SU-DHL-6 (cell line): Measurements from ENCODE around the gene FNIP2.

Experiments used
- EZH2phosphoT487 ChIP-seq: fragments of 200-600 bp; sonication (generic), shearing (Covaris generic); conservative IDR thresholded peaks from 2 replicates; pipeline ENCODE4 v1.6.1; 2018; ENCODE audit warnings: mild to moderate bottlenecking, antibody characterized with exemption, low read length, moderate library complexity, mixed read lengths
- TF ChIP-seq, protein P1 (sequence below): fragments of 200-600 bp; sonication (generic); IDR thresholded peaks from one replicate; pipeline ENCODE4 v1.5.1; 2017; ENCODE audit warnings: antibody characterized with exemption, mild to moderate bottlenecking, low read length, moderate library complexity; ENCODE audit not compliant: insufficient read depth, poor library complexity, severe bottlenecking

- TF ChIP-seq, protein P1, sequence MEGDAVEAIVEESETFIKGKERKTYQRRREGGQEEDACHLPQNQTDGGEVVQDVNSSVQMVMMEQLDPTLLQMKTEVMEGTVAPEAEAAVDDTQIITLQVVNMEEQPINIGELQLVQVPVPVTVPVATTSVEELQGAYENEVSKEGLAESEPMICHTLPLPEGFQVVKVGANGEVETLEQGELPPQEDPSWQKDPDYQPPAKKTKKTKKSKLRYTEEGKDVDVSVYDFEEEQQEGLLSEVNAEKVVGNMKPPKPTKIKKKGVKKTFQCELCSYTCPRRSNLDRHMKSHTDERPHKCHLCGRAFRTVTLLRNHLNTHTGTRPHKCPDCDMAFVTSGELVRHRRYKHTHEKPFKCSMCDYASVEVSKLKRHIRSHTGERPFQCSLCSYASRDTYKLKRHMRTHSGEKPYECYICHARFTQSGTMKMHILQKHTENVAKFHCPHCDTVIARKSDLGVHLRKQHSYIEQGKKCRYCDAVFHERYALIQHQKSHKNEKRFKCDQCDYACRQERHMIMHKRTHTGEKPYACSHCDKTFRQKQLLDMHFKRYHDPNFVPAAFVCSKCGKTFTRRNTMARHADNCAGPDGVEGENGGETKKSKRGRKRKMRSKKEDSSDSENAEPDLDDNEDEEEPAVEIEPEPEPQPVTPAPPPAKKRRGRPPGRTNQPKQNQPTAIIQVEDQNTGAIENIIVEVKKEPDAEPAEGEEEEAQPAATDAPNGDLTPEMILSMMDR: no peak
- TF ChIP-seq EZH2phosphoT487: no peak
Observed at GRCh38 chr4:158903472-158904043, 134.7 kb downstream of the FNIP2 start.
